ENCODE results near the gene DNTT. TPM values are rescaled to one million over a fixed set of nuclear protein-coding genes. Genes with fewer than 3 reads are reported as not detected.

DNTT gene
- total RNA-seq, 6 experiments from 2014 or later = not detected

GRCh38 chr10:96295475-96295874 lies 8.8 kb upstream of the DNTT start:
- peaks cover 0 to 3% (median 1%) of the 10 kb centered on the region in 4 donors for H3K4me1 ChIP-seq
- ATAC-seq (no peak), DNase-seq (no peak)
- intact Hi-C loops (cut with DNase I) = loop anchor here in 1 of 2 donors (5.0 kb wide), 1 partner anchor 68 kb away; no protein-coding TSS in a partner anchor
- TF ChIP-seq CTCF (IDR thresholded peaks at IDR 0.05) (no peak), POLR2A (IDR thresholded peaks at IDR 0.05) (no peak)
- no peaks in the 10 kb centered on the region for H3K36me3 ChIP-seq
- 24% methylated on average over 4 of the region's 4 CpGs for WGBS (ENCODE audit: insufficient coverage, low coverage, low lambda C conversion rate, missing lambda C conversion rate)
- H3K27me3 ChIP-seq = no peaks in the 10 kb centered on the region
- H3K27ac ChIP-seq = no peak overlapping the region
- H3K4me3 ChIP-seq = no peak overlapping the region
- H3K9me3 ChIP-seq = no peaks in the 10 kb centered on the region

- no peaks in the 10 kb centered on the region for H3K27me3 ChIP-seq
- H3K36me3 ChIP-seq = no peaks in the 10 kb centered on the region
- H3K27ac ChIP-seq = no peak overlapping the region
- ATAC-seq (no peak), DNase-seq (no peak)
- WGBS (ENCODE audit: insufficient coverage, low coverage, low lambda C conversion rate, missing lambda C conversion rate) = 90% methylated on average over 2 of the region's 2 CpGs
- TF ChIP-seq CTCF (IDR thresholded peaks at IDR 0.05) (no peak), POLR2A (IDR thresholded peaks at IDR 0.05) (no peak)
- H3K9me3 ChIP-seq = no peaks in the 10 kb centered on the region
- no peak overlapping the region for H3K4me3 ChIP-seq
- intact Hi-C loops (cut with DNase I) = loop anchor here in 1 of 2 donors (5.0 kb wide), 1 partner anchor 70 kb away; no protein-coding TSS in a partner anchor
- H3K4me1 ChIP-seq = peaks cover 0 to 3% (median 1%) of the 10 kb centered on the region in 4 donors
These were observed 6.7 kb upstream of the DNTT start for GRCh38 chr10:96297486-96297885.

- peaks cover 0 to 3% (median 1%) of the 10 kb centered on the region in 4 donors for H3K4me1 ChIP-seq
- no peak for DNase-seq
- H3K27me3 ChIP-seq = no peaks in the 10 kb centered on the region
- intact Hi-C loops (cut with DNase I) = loop anchor here in 1 of 2 donors (5.0 kb wide), 1 partner anchor 71 kb away; no protein-coding TSS in a partner anchor
- H3K4me3 ChIP-seq = no peak overlapping the region
- no peaks in the 10 kb centered on the region for H3K36me3 ChIP-seq
- H3K27ac ChIP-seq = no peak overlapping the region
- TF ChIP-seq CTCF (IDR thresholded peaks at IDR 0.05) (no peak), POLR2A (IDR thresholded peaks at IDR 0.05) (no peak)
- no peaks in the 10 kb centered on the region for H3K9me3 ChIP-seq
- WGBS (ENCODE audit: insufficient coverage, low coverage, low lambda C conversion rate, missing lambda C conversion rate) = 68% methylated on average over 3 of the region's 3 CpGs
- no peak for ATAC-seq
These were observed 5.9 kb upstream of the DNTT start for GRCh38 chr10:96298362-96298761.

DNA sequence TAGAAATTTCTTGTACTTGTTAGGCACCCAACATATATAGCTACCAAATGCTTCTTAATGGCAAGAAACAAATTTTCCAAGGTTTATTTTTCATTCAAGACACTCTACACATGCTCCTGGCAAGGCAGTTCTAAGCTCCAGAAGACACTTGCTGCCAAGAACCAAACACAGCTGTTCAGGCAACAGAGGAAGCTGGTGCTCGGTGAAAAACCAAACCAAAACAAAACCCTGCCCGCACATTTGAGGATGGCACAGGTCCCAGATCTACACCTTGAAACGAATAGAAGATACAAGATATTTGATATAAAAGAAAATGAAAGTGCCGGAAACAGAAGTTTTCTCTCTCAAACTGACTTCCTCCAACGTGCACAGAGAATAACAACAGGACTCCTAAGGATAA lies 4.9 kb upstream of the DNTT start:
- Histone ChIP-seq H3K36me3 (no peaks in the 10 kb centered on the region), H3K27ac (no peak overlapping the region), H3K4me1 (no peaks in the 10 kb centered on the region), H3K9me3 (no peaks in the 10 kb centered on the region), H3K4me3 (no peak overlapping the region), H3K27me3 (no peaks in the 10 kb centered on the region)
- 28% methylated on average over 5 of the region's 5 CpGs for WGBS (ENCODE audit: insufficient coverage, low coverage, low lambda C conversion rate, missing lambda C conversion rate)
- DNase-seq (no peak), ATAC-seq (no peak)
- intact Hi-C loops (cut with DNase I) = loop anchor here in 1 of 2 donors (5.0 kb wide), 1 partner anchor 72 kb away; no protein-coding TSS in a partner anchor
- TF ChIP-seq POLR2A (IDR thresholded peaks at IDR 0.05) (no peak), CTCF (IDR thresholded peaks at IDR 0.05) (no peak)

Data from right lobe of liver (tissue), 6 donors.